Measurements from ENCODE around the gene GMDS.

- TF ChIP-seq CTCF (IDR thresholded peaks at IDR 0.05; ENCODE audit: borderline replicate concordance, extremely low read depth, low read length, poor library complexity, severe bottlenecking) (no peak), EZH2 (IDR thresholded peaks at IDR 0.05; ENCODE audit: borderline replicate concordance, low read depth, low read length, severe bottlenecking) (no peak)
These were observed 143.0 kb downstream of the GMDS start for GRCh38 chr6:2102316-2102883.

Measured in DND-41 (cell line).